WTC11 (cell line): ENCODE data around the gene LRMDA.

Experiments used
- ATF1 ChIP-seq: sonication (generic); formaldehyde crosslinking; IDR thresholded peaks from 2 replicates; pipeline ENCODE4 v1.8.1; 2023; ENCODE audit warnings: mild to moderate bottlenecking, moderate library complexity, missing genetic modification reagents
- CREB1 ChIP-seq: sonication (generic); formaldehyde crosslinking; IDR thresholded peaks from 2 replicates; pipeline ENCODE4 v1.8.0; 2023; ENCODE audit warnings: mild to moderate bottlenecking, missing genetic modification reagents
- CREM ChIP-seq: sonication (generic); formaldehyde crosslinking; IDR thresholded peaks from 2 replicates; pipeline ENCODE4 v1.8.1; 2022; ENCODE audit warnings: mild to moderate bottlenecking, missing genetic modification reagents, moderate library complexity
- NFE2L1 ChIP-seq: sonication (generic); formaldehyde crosslinking; IDR thresholded peaks from 2 replicates; pipeline ENCODE4 v1.8.1; 2023; ENCODE audit warnings: missing genetic modification reagents
- NR1H2 ChIP-seq: sonication (generic); formaldehyde crosslinking; IDR thresholded peaks from 2 replicates; pipeline ENCODE4 v1.9.0; 2021; ENCODE audit warnings: mild to moderate bottlenecking, moderate library complexity, missing genetic modification reagents
- STAT6 ChIP-seq: sonication (generic); formaldehyde crosslinking; conservative IDR thresholded peaks from 2 replicates; pipeline ENCODE4 v1.8.1; 2023; ENCODE audit warnings: mild to moderate bottlenecking, low read depth, missing genetic modification reagents, moderate library complexity
- TCF7 ChIP-seq: sonication (generic); formaldehyde crosslinking; IDR thresholded peaks from 2 replicates; pipeline ENCODE4 v1.8.0; 2022; ENCODE audit warnings: mild to moderate bottlenecking, low read depth, missing genetic modification reagents, moderate library complexity
- USF1 ChIP-seq: sonication (generic); formaldehyde crosslinking; IDR thresholded peaks from 2 replicates; pipeline ENCODE4 v1.8.0; 2022; ENCODE audit warnings: mild to moderate bottlenecking, missing genetic modification reagents
- ZNF121 ChIP-seq: sonication (generic); formaldehyde crosslinking; IDR thresholded peaks from 2 replicates; pipeline ENCODE4 v1.8.0; 2023; ENCODE audit warnings: missing genetic modification reagents
- TF ChIP-seq, protein P1 (sequence below): fragments of 200-600 bp; IDR thresholded peaks from 2 replicates; pipeline ENCODE4 v1.8.0; 2022; ENCODE audit warnings: antibody characterized with exemption

- TF ChIP-seq CREM (no peak), TCF7 (CRISPR knock-in tag) (no peak), NR1H2 (no peak), NFE2L1 (CRISPR knock-in tag) (no peak), USF1 (CRISPR knock-in tag) (no peak), STAT6 (CRISPR knock-in tag) (no peak), ZNF121 (CRISPR knock-in tag) (no peak), CREB1 (CRISPR knock-in tag) (no peak), ATF1 (CRISPR knock-in tag) (no peak)
- TF ChIP-seq, protein P1, sequence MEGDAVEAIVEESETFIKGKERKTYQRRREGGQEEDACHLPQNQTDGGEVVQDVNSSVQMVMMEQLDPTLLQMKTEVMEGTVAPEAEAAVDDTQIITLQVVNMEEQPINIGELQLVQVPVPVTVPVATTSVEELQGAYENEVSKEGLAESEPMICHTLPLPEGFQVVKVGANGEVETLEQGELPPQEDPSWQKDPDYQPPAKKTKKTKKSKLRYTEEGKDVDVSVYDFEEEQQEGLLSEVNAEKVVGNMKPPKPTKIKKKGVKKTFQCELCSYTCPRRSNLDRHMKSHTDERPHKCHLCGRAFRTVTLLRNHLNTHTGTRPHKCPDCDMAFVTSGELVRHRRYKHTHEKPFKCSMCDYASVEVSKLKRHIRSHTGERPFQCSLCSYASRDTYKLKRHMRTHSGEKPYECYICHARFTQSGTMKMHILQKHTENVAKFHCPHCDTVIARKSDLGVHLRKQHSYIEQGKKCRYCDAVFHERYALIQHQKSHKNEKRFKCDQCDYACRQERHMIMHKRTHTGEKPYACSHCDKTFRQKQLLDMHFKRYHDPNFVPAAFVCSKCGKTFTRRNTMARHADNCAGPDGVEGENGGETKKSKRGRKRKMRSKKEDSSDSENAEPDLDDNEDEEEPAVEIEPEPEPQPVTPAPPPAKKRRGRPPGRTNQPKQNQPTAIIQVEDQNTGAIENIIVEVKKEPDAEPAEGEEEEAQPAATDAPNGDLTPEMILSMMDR: no peak
These were observed 186.2 kb downstream of the LRMDA start for GRCh38 chr10:75617485-75618155.
